Stimulated activated CD8-positive, alpha-beta memory T cell treated with anti-CD3 and anti-CD28 coated beads, Interleukin-2, amount 100 ng/mL, for 1 hour (primary cell): ENCODE results near the gene SERPINB12.

ENCODE experiments used
- DNase-seq, 2 donors: peaks; one replicate each; pipeline ENCODE4 v3.0.0-alpha.2; 2020; ENCODE audit warnings: low read depth in 2 of 2

SERPINB12 gene, protein sequence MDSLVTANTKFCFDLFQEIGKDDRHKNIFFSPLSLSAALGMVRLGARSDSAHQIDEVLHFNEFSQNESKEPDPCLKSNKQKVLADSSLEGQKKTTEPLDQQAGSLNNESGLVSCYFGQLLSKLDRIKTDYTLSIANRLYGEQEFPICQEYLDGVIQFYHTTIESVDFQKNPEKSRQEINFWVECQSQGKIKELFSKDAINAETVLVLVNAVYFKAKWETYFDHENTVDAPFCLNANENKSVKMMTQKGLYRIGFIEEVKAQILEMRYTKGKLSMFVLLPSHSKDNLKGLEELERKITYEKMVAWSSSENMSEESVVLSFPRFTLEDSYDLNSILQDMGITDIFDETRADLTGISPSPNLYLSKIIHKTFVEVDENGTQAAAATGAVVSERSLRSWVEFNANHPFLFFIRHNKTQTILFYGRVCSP

DNA sequence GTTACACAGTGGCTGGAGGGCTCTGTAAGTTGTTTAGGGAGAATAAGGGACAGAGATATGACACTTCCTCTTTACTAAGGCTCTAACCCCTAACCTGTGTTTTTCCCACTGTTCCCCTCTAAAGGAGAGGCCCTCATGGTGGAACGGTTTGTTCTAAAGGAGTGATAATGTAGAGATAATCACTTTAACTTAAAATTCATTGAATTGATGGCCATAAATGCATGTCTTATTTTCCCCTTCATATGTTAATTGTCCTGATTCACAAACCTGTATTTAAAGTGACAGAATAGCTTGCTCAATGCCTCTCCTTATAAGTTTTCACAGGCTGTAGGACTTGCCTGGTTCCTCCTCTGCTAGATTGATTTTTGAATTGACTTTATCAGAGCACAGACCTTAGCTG is at the start of gene SERPINB12:
Gene SERPINB12 (plus strand): TSS at position 301 of the 400 bp plus-strand sequence. CDS start 13,791 bp downstream, outside the sequence.
- DNase-seq, result no peak

DNA sequence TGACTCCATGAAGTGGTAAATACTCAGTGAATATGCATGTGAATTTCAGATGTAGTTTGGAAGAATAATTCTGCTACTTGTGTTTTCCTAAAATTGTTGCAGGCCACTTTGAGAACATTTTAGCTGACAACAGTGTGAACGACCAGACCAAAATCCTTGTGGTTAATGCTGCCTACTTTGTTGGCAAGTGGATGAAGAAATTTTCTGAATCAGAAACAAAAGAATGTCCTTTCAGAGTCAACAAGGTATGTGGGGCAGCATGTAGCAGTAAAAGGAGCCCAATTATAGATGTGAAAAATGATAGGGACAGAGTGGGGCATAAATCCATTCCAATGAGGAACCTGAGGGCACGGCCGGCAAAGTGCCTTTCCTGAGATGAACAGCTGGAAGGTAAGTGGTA is 49.3 kb upstream of the SERPINB12 start:
- no peak for DNase-seq

DNA sequence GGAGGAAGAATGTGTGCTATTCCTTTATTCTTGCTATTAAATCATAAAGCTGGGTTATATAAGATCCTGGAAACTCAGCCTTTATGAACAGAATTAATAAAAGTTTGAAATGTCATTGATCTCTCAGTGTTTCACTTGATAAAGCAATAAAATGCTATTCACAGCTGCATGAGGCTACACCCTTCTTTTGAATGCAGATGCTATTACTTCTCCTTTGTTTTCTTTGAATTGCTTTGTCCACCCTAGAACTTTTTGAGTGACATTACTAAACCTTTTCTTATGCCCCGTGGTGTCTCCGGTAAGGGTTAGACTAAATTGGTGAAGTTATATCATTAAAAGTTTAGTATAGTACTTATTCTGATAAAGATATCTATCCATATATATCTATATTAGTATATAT is 46.5 kb upstream of the SERPINB12 start:
- no peak for DNase-seq

DNA sequence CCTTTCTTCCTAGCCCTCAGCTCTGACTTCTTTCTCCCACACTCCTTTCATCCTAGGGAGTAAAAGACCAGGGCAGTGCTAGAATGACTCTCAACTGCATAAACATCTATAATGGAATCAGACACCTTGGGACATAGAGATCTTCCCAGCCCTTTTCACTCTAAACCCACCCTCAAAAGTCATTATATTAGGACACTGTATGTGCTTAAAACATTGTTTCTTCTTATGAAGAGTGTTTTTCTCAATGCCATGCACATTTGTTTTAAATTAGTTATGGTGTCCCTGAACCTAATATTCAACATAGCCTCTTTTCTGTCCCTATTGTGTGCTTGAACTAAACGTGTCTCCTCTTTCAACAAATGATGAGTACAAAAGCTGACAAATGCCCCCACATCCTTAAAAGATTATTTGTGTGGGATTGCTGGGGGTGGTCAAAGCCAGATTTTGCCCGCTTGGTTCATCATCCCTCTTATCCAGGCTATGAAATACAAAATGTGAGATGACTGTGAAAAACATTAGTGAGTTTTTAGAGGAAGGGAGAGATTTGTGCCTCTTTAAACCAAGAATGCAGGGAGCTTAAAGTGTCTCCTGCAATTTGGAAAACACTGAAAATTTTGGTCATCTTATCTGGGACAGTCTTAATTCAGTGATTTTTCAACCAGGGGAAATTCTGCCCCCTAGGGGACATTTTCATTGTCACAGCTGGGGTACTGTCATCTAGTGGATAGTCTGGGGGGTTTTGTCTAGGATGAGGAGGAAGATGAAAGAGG is 36.4 kb upstream of the SERPINB12 start:
- no peak for DNase-seq

DNA sequence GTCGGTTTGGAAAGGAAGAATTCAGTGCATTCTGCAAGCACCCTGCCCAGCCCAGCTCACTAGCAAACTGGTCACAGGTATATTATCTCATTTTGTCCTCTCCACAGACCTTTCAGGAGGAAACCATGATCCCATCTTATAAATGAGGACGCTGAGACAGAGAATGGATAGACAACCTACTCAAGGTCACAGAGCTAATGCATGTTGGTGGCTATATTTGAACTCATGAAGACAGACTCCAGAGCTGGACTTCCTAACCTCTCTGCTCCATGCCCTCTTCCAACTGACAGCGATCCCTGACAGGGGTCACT is 35.9 kb upstream of the SERPINB12 start:
- no peak for DNase-seq

DNA sequence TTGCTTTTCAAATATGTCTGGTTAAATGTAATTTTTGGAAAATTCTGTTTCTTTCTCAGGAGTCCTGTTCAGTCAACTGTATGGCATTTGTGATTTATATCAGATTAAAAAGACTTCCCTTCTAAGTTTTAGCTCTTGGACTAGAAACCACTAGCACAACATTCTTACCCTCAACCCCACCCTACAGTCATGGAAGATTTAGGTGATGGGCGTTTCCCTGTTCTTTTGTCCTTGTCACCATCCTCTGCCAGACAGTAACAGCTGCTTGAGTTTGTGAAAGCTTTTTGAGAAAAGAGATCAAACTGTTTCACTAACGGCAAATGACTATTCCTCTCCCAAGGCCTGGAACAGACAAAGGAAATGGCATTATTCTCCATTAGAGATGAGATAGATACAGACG is 33.6 kb upstream of the SERPINB12 start:
- no peak for DNase-seq

DNA sequence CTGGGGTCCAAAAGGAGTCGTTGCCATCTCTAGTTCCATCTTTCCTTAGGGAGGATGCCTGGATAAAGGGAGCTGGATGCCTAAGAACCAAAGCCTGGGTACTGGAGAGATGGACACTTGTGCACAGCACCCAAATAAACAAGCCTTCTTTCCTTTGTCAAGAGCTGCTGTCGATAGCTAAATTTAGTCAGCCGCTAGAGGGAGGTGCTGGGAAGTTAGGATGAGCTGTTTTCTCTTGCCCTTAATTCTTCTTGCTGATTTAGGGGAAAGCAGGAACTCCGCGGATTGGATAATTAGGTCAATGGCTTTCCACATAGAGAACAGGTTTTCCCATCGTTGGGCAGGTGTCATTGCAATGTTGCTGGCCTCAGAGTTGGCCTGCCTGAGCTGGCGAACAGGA is 30.9 kb upstream of the SERPINB12 start:
- no peak for DNase-seq

DNA sequence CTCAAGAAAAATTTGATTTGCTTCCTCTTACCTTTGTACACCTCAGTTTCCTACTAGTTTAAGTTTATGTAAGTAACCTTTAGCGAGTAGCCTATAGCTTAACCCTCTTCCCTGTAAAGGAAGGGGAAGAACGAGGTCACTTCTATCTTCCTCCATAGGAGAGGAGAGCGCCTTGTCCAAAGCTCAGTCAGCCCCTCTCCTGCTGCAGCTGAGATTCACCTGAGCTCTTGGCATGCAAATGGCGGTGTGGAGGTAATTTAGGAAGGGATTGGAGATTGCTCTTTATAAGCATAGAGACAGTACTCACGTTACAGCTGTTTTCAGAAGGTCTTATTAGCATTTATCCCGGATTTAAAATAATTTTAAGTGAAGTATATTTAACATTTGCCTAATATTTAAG is 27.8 kb upstream of the SERPINB12 start:
- DNase-seq, result no peak

DNA sequence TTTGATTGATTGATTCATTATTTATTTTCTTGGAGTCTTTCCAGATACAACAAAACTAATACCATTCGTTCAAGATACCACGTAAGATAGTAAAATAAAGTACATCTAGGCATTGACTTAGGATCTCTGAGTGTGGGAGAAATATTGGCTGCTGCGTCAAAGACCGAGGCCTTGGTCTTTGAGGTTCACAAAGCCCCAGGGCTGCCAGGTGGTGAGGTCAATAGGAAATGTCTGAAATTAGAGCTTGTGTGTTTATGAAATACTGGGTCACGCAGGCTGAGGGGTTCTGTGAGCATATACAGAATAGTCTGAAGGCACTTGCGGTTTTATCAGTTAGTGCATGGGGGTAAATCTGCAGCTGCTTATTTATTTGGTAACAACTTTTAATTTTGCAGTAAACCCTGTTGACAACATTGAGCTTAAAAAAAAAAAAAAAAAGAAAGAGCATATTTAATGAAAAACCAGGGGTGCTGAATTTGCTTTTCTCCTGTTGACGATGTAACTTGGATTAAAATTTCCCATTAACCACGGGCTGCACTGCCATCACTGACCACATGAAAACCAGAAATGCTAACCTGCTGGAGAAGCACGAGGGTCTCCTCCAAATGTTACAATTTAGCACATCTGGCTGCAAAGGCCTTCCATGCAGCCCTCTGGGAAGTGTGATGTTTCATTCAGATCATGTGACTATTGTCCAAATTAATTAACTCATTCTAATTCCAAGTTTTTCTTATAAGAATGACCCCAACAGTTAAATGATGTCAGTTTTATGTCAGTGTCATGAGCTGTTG is 27.1 kb upstream of the SERPINB12 start:
- DNase-seq, result no peak

DNA sequence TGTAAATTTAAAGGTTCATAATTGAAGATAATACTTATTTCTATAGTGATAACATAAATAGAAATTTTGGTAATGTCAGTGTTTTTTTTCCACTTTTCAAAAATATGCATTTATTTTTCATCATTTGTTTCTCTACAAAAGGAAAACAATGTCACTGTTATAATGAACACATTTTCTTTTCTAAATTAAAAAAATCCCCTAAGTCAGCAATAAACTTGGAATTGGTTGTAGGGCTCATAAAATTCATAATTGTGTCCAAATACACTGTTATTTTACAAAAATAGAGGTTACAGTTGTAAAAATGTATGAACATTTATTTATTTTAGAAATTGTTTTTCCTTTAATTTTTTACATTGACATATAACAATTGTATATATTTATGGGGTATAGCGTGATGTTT is 26.4 kb upstream of the SERPINB12 start:
- no peak for DNase-seq

DNA sequence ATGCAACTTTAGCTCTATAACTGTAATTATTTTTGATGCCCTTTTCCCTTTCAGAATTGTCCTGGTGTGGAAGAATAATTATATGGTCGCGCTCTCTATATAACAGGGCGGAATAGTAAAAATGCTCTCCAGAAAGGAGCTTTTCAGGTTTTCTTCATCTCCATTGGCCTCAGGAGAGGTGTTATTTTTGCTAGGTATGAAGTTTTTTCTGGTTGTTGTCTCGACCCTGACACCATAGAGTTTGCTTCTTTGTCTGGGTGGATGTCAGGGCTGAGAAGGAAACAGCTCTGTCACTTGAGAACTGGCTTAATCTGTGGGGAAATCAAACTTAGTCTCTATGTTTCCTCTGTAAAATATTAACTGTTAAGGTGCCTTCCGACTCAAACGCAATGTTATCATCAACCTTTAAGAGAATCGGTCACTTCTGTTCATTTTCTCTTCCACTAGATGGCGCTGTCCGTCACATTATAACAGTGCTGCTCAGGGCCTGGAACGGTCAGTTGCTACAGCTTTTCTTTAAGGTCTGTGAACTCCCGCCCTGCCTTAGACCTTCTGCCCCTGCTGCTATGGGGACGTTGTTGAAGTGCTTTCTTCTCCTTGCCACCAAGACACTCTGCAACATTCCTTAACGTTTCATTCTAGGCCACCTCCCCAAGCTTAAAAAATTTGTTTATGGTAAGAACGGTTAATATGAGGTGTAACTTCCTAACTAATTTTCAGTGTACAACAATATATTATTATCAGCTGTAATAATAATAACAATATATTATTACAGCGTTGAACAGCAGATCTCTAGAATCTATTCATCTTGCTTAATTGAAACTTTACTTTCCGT is 23.8 kb upstream of the SERPINB12 start:
- DNase-seq, result peak in 1 of 2 donors; percentile 12

DNA sequence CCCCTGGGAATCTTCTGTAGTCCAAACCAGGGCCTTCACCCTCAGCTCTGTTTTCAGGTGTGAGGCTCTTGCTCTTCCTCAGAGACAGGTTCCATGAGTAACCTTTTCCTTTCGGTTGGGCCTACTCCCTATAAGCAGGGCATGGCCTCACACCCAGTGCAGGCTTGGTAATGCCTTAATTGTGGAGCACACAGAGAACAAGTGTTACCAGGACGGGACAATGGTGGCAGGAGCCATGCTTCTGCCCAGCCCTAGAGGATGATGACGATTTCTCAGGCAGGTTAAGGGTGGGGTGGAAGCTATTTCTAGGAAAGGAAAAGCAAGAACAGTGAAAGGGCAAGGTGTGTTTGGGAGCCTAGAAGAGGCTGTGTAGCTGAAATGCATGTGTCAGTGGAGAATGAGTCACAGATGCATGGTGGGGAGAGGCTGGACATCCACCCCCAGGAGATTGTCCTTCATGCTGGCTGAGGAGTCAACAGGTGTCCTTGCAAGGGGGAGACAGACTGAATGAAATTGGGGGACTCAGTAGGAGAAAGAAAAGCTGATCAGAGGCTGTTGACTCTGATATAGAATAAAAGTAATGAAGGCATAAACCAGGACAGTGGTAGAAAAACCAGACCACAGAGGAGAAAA is 22.0 kb upstream of the SERPINB12 start:
- no peak for DNase-seq

DNA sequence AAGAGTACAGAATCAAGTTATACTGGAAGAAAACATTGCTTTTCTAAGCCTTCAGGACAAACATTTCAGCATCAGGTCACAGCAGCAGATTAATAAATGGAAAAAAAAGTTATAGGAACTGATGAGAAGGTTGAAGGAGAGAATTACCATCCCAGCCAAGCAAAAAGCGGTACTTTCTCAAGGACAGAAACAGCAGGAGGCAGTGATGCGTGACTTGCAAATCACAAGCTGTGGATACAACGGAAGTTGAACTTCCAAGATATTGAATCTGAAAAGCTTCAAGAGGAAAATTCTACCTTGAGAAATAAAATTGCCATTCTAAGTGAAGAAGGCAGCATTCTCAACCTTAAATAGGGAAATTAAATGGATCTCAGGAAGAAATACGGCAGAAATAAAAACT is 18.5 kb upstream of the SERPINB12 start:
- DNase-seq, result no peak

DNA sequence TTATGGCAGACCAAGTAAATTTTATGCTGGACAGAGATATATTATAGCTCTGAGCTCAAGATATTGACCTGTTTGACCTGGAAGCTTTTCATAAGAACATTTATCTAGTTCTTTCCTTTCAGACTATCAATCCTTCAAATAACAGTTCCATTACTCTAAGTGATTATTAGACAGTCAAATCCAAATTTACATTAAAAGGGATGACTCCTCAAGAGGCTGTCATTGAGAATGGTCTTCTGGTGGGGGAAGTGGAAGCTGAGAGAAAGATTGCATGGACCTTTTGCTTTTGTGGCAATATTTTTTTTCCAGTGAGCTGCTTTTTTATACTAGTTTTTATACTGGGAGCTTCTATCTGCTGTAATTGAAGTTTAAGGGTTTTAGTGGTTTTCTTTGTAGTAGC is 14.9 kb upstream of the SERPINB12 start:
- no peak for DNase-seq

DNA sequence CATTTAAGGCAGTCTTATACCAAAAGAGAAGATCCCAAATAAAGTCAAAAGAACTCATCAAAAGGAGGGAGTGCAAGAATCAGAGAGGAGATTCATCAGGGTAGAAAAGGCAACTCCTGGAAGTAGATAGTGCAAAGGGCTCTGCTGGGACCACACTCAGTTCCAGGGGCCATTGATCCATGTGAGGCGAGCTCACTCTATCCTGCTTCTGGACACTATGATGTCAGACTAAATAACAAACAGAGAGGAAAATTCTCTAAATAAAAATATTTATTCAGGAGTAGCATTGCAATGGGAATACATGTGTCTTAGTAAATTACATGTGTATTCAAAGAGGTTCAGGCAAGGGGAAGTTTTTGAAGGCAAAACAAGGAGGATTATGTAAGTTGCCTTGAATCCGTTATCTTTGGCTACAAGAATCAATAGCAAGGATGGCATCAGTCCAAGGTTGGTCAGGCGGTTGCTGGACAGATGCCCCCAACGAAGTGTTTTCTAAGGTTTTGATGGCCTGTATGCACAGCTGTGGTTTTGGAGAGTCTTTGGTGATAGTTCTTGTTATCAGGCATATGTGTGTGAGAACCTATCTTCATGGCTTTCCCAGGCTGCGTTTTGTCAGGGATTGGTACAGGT is 13.2 kb upstream of the SERPINB12 start:
- DNase-seq, result no peak

DNA sequence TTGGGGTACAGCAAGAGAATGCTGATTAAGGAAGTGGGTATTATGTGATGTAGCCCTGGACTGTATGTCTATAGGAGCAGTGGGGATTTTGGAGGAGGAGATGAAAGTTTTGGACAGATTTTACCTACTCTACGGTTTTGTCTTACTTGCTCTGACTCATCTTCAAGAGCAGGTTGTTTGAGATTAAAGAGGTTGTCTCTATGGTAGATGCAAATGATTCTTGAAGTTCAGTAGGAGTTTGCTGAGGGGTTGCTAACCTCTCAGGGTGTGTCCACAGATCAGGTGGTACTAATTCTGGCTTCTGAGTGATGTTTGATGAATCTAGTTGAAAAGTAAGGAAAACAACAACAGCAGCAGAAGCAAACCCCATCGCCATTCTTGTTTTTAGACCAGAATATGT is 9.7 kb upstream of the SERPINB12 start:
- DNase-seq, result no peak

DNA sequence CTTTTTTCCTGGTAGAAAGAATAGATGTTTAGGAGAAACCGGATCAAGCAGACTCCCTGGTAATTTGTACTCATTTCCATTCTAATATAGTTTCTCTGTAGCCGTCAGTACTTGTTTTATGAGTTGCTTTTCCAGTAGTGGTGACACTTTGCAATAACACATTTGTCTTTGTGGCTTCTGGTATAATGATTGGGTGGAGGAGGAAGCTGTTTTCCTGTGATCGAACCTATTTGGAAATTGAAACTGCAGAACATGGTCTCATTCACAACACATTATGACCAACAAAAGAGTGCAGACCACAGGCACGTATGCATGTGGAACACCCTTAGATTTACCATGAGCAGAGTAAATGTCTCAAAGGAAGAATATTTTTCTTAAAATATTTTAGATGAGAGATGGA is 7.6 kb upstream of the SERPINB12 start:
- DNase-seq, result no peak

DNA sequence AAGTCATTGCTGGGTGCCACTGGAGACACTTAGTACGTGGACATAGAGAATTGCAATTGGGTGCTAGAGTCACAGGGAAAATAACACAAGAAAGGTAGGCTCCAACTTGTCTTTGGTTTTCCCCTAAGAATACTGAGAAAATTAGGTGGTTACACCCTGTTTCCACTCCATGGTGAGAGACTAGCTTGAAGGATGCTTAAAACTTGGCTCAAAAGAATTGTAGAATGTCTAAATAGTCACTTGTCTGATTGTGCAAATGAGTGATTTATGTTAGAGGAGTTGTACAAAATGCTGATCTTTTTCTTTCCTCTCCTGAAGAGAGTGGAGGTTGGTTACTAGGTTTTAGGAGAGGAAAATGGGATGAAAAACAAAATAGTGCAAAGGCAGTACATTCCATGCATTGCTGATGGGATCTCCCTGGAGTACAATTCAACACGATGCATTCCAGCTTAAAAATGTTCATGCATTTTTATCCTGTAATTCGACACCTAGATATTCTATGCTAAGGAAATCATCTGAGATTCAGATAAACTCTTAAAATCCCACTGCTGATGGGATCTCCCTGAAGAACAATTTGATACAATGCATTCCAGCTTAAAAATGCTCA is 2.2 kb upstream of the SERPINB12 start:
- no peak for DNase-seq

DNA sequence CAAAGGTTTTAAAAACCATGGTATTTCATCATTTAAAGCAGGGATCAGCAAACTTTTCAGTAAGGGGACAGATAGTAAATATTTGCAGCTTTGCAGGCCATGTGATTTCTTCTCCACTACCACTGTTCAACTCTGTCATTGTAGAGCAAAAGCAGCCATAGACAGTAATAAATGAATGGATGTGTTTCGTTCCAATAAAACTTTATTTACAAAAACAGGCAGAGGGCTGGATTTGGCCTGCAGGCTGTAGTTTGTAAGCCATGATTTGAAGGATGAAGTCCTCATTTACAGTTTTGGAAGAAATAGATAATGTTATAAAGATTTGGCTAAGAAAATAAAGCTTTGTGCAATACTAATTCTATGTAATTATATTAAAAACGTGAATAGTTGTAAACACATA is 1.8 kb downstream of the SERPINB12 start:
- no peak for DNase-seq

DNA sequence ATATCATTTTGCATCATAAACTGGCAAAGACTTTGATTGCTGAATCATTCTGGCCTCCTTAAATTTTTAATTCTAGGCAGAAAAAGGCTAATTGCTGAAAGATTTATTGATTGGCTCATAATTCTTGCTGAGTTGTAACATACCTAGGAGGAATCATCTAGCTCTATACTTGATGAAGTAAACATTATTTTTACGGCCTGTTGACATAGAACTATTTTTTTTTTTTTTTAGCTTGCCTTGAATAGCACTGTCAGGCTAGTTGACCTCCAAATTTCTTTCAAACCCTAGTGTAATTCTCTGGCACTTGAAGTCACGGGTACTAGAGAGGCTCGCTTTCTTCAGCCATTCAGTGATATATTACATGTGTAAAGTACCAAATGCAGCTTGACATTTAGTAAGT is 2.8 kb downstream of the SERPINB12 start:
- DNase-seq, result no peak
